ENCODE measurements around the gene PTRH1.

- TF ChIP-seq CTCF (conservative IDR thresholded peaks at IDR 0.05; ENCODE audit: low read length), result no peak
- no peak for TF ChIP-seq EZH2phosphoT487 (IDR thresholded peaks at IDR 0.05; ENCODE audit: borderline replicate concordance)
Measured at GRCh38 chr9:127711226-127711701, 4.2 kb downstream of the PTRH1 start.

All from Loucy (cell line).